ENCODE results near the gene SELENOK. TPM values are rescaled to one million over a fixed set of nuclear protein-coding genes. Genes with fewer than 3 reads are reported as not detected.

Gene SELENOK
- polyA plus RNA-seq, 4 donors: 56.4 to 115 (median 70.8) TPM

DNA sequence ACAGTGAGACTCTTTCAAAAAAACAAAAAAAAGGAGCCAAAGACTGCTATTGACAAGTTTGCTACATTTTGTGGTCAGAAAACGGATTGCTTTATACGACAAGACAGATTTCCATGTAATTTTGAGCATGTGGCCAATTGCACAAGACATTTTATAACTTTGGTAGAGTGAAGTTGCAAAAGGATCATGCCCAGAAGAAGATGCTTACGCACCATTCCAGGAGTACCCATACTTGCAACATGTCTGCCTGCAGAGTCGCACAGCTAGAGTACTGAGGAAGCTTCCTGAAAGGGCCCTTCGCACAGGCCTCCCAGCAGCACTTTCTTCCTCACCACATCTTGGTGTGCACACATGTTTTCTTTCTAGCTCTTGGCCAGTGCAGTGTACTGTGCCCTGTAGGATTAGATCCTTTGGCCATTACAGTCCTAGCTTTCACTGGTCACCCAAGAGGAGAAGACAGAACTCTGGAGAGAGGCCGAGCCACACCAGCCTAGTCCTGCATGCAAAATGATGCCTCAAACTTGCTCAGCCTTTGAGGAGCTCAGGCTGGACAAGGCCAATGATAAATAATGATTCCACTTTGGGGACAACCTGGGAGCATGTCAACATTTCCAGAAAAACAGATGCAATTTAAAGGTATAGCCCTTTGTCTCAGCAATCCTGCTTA is 57.1 kb downstream of the SELENOK start:
- Histone ChIP-seq H3K27ac (ENCODE audit: low read depth in 1 of 3, low read length in 2 of 3) (no peak overlapping the region), H3K9me3 (ENCODE audit: control insufficient read depth in 2 of 2, insufficient read depth in 1 of 2, low read depth in 1 of 2, low read length in 1 of 2) (no peaks in the 10 kb centered on the region), H3K27me3 (ENCODE audit: control insufficient read depth in 3 of 3, insufficient read depth in 3 of 3, low read length in 3 of 3) (no peaks in the 10 kb centered on the region), H3K36me3 (ENCODE audit: control insufficient read depth in 3 of 3, insufficient read depth in 2 of 3, low read depth in 1 of 3, low read length in 3 of 3) (peaks cover 0 to 60% (median 0%) of the 10 kb centered on the region in 3 donors), H3K4me3 (ENCODE audit: low read depth in 1 of 3, low read length in 3 of 3) (no peak overlapping the region), H3K4me1 (ENCODE audit: control insufficient read depth in 3 of 3, insufficient read depth in 2 of 3, low read depth in 1 of 3, low read length in 2 of 3) (no peaks in the 10 kb centered on the region)
- DNase-seq (no peak), FAIRE-seq (no peak)
- WGBS, 3 donors: 87 to 97% (median 95%) methylated on average over 6 of the region's 6 CpGs

Other genes starting within 250 kb of the SELENOK start
- 10 to 100 TPM in 1 of 4 donors, 1 to 10 TPM in 3; 2.2 to 17.9 (median 7.9) TPM for gene CHDH, start 45.4 kb downstream of the SELENOK start, polyA plus RNA-seq
- gene IL17RB, start 45.3 kb downstream of the SELENOK start, polyA plus RNA-seq: 10 to 100 TPM in 2 of 4 donors, 1 to 10 TPM in 2; 2.4 to 14.7 (median 9.8) TPM
- gene ACTR8, start 9.7 kb downstream of the SELENOK start, polyA plus RNA-seq: 10 to 100 TPM in 1 of 4 donors, 1 to 10 TPM in 3; 6.2 to 27.0 (median 8.2) TPM
- gene CACNA2D3, start 230.7 kb upstream of the SELENOK start, polyA plus RNA-seq: under 1 TPM in 2 of 4 donors, not detected in 2; 0.27 to 0.61 TPM

All from small intestine (tissue), 7 donors.